Inferior parietal cortex (tissue), 1 donor: Measurements from ENCODE around the gene ZNF324.
"Not testable (repeated sequence)": the region's sequence is repeated elsewhere in the genome, so short reads cannot be mapped to it uniquely, and the experiment has no call there.

Experiments used
- DNase-seq: peaks from one replicate; pipeline ENCODE4 v3.0.0-alpha.2; 2016; ENCODE audit errors: extremely low spot score

Gene ZNF324

DNA sequence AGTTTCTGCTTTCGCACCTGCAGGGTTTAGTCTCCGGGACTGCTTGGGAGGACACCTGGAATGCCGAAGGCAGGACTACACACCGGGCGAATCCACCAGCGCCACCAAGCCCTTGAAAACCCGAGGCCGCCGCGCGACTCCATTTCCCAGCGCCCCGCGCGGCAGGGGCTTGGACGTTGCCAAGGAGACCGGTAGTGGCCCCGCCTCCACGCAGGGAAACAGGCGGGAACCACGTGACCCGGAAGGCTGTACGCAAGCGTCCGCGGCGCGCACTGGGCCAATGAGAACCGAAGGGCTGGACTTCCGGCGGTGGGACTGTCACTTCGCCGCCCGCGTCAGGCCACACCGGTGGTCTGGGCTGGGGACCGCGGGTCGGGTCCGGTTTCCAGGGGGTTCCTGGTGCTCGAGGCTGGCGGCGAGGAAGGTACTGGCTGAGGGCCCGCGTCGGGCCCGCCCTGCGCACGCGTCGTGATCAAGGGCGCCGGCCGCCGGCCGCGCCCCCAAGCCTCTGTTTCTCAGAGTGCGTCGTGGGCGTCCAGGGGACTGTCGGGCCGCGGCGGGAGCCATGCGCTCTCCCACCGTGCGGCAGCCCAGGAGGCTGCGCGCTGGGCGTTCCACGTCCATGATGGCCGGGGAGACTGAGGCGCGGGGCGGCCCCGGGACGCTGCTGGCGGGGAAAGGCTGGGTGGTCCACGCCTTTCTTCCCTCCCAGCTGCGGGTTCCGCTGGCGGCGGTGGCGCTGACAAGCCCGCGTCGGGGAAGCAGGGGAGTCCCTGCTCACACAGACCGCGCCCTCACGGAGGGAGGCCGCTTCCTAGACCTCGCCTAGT, at the start of gene ZNF324:
Gene ZNF324, plus strand, starts transcription at position 321 of the 830 bp plus-strand sequence. CDS start 2,106 bp downstream, outside the sequence.
- DNase-seq = peak; percentile 99

DNA sequence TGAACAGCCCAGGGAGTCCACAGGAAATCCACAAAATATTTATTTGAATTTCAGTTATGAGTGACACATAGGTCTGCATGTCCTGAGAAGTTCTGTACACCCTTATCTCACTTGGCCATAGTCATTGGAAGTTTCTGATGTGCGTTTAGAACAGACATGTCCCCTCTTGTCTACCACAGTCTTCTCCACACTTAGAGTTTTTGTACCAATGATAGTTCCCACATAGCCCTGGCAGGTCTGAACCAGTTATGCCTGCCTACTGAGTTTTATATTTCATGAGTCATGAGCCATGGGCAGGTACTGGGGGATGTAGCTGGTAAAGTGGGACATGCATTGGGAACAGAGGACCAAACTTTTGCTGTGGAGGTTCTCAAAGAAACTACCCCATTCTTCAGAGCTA, 38.3 kb upstream of the ZNF324 start:
- no peak for DNase-seq

DNA sequence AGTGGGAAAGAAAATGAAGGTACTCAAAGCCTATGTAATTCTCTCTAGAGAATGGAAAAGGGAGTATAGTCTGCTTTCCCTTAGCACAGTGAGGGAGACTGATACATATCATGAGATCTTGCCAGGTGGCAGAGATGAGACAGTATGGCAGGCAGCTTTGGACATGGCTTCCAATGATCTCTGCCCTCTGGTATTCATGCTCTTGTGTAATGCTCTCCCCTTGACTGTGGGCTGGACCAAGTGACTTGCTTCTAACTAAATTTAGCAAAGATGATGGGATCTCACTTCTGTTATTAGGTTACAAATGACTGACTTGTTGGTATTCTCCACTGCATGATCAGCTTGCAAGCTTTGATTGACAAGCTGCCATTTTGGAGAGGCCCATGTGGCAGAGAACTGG, 37.1 kb upstream of the ZNF324 start:
- DNase-seq = no peak

DNA sequence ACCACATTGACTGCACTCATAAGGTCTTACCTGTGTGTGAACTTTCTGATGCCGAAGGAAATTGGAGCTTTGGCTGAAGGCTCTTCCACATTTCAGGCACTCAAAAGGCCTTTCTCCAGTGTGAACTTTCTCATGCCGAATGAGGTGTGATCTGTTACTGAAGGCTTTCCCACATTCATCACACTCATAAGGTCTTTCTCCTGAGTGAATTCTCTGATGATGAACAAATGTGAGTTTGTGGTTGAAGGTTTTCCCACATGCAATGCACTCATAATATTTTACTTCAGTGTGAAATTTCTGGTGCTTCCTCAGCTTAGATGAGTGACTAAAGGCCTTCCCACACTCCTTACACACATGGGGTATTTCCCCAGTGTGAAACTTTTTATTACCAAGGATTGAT, 32.7 kb upstream of the ZNF324 start:
- DNase-seq = no peak

DNA sequence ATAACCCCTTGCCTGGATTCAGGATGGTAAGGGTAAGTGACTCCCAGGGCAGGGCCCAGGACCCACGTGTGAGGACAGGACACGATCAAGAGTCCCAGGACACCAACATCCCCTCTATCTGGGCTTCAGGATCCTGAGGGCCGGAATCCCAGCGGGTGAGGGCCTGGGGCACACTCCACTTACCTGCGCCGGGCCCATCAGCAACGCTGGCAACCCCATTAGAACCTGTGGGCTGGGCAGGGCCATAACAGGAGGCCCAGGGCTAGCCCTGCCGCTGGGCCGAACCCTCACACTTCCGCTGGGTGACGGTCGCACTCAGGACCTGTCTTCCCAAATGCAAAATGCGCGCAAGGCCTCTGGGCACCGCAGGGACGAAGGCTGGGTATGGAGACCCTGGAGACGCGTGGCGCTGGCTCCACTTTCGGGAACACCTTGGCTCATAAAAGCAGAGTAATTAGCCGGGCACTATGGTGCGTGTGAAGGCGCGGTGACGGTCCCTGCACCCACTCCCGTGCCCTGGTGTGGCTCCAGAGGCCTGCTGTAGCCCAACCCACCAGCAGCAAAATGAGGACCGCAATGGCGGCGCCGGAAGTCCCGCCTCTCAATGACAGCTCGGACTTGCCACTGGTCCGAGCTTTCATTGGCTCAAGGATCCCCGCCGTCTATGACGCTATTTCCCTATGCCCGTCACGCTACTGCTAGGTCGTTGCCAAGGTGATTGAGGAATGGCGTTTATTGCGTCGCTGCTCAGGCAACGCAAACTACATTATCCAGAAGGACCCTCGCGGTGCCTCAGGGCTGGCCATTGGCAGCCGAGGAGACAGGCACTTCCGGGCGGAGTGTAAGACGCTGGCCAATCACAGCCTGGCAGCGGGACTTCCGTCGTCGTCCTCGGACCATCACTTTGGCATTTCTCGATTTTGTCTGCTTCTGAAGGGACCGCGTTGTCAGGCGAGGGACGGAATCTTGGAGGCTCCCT, 27.0 kb upstream of the ZNF324 start, which contains the start of gene ZNF132:
Gene ZNF132, minus strand, starts transcription at position 578 of the 979 bp plus-strand sequence. Its CDS starts 332 bp downstream, at position 246.
- DNase-seq = peak; percentile 99

DNA sequence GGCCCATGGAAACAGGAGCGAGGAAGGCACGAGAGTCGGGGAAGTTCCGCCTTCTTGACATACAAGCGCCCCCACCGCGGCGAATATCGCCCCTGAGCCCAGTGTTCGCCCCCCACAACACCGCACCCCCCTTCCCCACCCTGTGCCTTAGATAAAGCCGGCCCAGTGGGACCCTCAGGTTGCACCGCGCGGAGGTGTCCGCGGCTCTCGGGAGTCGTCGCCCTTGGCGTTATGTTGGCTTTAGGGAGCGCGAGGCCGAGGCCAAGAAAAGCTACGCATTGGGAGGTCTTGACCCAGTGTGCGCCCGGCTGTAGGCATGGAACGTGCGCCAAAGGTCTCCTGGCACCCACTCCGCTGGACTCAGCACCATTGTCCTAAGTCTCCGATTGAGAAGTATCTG, 26.3 kb upstream of the ZNF324 start:
- DNase-seq = no peak

DNA sequence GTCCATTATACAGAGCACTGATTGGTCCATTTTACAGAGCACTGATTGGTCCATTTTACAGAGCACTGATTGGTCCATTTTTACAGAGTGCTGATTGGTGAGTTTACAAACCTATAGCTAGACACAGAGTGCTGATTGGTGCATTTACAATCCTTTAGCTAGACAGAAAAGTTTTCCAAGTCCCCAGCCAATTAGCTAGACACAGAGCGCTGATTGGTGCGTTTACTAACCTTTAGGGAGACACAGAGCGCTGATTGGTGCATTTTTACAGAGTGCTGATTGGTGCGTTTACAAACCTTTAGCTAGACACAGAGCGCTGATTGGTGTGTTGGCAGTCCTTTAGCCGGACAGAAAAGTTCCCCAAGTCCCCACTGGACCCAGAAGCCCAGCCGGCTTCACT, 23.9 kb upstream of the ZNF324 start:
- DNase-seq = not testable (repeated sequence)

DNA sequence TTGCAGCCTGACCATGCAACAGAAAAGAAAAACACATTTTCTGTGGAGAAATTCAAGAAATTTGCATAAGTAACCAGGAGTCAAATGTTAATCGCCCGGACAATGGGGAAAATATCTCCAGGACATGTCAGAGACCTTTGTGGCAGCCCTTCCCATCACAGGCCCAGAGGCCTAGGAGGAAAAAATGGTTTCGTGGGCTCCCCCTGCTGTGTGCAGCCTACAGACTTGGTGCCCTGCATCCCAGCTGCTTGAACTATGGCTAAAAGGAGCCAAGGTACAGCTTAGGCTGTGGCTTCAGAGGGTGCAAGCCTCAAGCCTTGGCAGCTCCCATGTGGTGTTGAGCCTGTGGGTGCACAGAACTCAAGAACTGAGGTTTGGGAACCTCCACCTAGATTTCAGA, 18.0 kb upstream of the ZNF324 start:
- DNase-seq = not testable (repeated sequence)

DNA sequence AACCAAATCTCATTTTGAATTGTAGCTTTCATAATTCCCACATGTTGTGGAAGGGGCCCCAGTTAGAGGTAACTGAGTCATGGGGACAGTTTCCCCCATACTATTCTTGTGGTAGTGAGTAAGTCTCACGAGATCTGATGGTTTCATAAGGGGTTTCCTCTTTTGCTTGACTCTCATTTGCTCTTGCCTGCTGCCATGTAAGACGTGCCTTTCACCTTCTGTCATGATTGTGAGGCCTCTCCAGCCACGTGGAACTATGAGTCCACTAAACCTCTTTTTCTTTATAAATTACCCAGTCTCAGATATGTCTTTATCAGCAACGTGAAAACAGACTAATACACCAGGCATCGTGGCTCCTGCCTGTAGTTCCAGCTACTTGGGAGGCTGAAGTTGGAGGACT, 16.9 kb upstream of the ZNF324 start:
- not testable (repeated sequence) for DNase-seq

DNA sequence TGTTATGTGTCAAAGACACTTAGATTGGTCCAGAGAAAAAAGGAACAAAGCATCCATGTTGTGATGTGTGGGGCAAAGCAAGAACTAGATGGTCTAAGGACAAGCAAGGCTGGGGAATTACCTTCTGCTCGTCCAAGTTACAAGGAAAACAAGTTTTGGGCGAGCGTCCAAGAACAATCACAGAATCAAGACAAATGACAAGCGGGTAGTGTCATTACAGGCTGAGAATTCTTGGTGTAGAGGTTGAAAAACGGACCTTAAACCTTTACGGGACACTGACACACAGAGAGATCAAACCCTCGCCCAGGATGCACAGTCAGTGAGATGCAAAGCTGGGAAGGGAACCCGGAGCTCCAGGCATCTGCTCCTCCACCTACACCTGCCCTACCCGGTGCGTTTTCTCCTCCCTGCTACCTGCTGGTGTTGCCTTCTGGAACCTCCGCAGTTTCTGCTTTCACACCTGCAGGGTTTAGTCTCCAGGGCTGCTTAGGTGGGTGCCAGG, 16.0 kb upstream of the ZNF324 start:
- peak; percentile 20 for DNase-seq

DNA sequence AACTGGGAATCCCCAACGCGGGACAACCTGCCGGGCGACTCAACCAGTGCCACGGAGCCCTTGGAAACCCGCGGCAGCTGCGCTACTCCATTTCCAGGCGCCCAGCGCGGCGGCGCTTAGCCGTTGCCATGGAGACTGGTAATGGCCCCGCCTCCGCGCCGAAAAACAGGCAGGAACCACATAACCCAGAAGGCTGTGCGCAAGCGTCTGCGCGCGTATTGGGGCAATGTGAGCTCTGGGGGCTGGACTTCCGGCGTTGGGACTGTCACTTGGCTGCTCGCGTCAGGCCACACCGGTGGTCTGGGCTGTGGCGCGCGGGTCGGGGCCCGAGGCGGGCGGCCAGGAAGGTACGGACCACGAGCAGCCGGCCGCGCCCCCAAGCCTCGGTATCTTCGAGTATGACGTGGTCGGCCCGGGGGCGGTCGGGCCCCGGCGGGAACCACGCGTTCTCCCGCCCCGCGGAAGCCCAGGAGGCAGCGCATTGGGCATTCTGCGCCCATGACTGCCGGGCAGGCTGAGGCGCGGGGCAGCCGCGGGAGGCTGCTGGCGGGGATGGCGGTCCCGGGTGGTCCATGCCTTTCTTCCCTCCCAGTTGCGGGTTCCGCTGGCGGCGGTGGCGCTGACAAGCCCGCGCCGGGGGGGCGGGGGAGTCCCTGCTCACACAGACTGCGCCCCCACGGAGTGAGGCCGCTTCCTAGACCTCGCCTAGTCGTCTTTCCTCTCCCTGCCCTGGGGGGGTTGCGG, 15.3 kb upstream of the ZNF324 start, which contains the start of gene ZNF324B:
Gene ZNF324B, plus strand, starts transcription at position 265 of the 744 bp plus-strand sequence. CDS start 2,080 bp downstream, outside the sequence.
- DNase-seq = peak; percentile 98

DNA sequence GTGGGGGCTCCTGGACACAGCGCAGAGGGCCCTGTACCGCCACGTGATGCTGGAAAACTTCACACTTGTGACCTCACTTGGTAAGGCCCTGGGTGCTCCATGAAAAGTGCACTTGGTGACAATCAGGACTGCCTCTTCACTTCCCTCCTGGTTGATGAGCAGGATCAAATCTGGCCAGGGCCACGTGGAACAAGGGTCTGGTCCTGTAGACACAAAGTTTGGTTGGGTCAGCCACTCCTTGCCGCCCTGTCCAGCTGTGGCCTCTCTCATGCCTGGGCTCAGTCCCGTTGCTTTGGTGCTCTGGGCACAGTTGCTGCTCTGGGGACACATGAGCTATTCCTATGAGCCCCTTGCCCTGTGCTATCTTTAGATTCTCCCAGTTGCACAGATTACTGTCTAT, 13.1 kb upstream of the ZNF324 start:
- DNase-seq = no peak

DNA sequence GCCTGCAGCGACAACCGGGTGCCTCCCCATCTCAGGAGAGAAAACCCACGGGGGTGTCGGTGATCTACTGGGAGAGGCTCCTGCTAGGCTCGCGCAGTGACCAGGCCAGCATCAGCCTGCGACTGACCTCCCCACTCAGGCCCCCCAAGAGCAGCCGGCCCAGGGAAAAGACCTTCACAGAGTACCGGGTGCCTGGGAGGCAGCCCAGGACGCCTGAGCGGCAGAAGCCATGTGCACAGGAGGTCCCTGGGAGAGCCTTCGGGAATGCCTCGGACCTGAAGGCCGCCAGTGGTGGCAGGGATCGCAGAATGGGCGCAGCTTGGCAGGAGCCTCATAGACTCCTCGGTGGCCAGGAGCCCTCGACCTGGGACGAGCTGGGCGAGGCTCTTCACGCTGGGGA, 11.6 kb upstream of the ZNF324 start:
- no peak for DNase-seq

DNA sequence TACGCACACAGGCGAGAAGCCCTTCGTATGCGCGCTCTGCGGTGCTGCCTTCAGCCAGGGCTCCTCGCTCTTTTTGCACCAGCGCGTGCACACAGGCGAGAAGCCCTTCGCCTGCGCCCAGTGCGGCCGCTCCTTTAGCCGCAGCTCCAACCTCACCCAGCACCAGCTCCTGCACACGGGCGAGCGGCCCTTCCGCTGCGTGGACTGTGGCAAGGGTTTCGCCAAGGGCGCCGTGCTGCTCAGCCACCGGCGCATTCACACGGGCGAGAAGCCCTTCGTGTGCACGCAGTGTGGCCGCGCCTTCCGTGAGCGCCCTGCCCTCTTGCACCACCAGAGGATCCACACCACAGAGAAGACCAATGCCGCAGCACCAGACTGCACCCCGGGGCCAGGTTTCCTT, 10.8 kb upstream of the ZNF324 start:
- DNase-seq = no peak

DNA sequence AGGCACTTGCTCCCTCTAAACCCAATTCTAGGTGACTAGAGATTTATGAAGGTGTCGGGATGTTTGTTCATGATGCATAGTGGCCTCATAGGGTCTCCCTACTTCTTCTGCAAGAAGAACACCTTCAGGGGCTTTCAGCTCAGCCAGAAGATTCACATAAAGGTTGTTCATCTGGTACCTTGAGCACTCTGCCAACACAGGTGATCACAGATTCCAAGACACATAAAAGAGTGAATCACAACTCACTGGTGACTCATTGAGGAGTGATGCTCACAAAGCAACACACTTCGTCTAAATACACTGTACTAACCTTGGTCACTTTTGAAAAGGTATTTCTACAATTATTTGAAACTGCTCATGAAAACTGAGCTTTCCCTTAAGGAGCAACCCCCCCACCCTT, 6.8 kb upstream of the ZNF324 start:
- no peak for DNase-seq

DNA sequence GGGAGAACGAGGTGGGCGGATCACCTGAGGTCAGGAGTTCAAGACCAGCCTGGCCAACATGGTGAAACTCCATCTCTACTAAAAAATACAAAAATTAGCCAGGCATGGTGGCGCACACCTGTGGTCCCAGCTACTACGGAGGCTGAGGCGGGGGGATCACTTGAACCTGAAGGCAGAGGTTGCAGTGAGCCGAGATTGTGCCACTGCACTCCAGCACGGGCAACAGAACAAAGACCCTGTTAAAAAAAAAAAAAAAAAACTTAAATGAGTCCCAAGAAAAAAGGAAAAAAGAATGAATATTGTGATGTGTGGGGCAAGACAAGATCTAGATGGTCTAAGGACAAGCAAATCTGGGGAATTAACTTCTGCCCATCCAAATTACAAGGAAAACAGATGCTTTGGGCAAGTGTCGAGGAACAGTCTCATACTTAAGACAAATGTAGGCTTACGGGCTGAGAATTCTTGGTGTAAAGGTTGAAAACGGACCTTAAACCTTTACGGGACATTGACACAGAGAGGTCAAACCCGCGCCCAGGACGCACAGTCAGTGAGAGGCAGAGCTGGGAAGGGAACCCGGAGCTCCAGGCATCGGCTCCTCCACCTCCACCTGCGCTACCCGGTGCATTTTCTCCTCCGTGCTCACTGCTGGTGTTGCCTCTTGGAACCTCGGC, 656 bp upstream of the ZNF324 start:
- DNase-seq = no peak

DNA sequence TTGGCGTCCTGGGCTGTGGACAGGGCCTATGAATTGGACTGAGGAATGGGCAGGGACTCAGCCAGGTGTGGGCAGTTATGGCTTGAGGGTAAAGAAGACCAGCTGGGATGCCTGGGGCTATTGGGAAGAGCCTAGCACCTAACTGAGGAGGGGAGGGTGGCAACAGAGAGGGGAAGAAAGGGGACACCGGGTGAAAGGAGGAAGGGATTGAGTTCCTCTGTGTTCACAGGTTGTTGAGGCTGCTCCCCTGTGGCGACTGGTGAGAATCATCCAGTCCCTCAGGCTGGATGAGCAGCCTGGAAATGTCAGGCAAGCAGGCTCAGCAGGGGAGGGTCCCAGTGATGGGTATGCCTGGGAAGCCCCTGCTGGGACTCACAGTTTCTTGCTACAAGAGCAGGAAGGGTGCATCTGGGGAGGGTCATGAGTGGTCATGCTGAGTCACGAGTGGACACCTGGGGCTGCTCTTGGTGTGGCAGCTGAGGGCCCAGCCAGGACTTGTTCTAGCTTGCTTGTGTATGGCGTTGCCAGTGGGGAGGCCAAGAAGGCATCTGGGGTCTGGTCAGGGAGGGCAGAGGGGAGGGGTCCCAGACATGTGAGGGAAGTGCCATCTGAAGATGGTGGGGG, 1.4 kb downstream of the ZNF324 start:
- no peak for DNase-seq

DNA sequence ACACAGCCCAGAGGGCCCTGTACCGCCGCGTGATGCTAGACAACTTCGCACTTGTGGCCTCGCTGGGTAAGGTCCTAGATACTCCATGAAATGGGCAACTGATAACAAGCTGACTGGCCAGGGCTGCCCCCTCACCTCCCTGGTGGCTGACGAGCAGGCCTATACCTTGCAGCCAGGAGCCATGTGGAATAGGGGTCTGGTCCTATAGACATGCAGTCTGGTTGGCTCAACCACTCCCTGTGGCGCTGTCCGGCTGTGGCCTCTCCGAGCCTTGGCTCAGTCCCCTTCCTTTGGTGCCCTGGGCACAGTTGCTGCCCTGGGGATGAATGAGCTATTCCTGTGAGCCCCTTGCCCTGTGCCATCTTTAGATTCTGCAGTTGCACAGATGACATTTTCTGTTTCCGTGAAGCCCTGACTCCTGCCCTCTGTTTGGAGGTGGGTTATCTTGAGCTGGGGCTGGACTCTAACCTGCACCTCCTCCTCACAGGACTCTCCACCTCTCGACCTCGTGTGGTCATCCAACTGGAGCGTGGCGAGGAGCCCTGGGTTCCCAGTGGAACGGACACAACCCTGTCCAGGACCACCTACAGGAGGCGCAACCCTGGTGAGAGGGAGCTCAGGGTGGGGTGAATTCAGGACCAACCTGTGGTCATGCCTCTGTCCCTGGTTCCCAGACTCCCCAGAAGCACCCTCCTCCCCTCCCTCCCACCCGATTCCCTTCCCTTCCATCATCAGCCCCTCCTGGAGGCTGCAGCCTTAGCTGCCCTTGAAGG, 2.5 kb downstream of the ZNF324 start:
- DNase-seq = no peak

DNA sequence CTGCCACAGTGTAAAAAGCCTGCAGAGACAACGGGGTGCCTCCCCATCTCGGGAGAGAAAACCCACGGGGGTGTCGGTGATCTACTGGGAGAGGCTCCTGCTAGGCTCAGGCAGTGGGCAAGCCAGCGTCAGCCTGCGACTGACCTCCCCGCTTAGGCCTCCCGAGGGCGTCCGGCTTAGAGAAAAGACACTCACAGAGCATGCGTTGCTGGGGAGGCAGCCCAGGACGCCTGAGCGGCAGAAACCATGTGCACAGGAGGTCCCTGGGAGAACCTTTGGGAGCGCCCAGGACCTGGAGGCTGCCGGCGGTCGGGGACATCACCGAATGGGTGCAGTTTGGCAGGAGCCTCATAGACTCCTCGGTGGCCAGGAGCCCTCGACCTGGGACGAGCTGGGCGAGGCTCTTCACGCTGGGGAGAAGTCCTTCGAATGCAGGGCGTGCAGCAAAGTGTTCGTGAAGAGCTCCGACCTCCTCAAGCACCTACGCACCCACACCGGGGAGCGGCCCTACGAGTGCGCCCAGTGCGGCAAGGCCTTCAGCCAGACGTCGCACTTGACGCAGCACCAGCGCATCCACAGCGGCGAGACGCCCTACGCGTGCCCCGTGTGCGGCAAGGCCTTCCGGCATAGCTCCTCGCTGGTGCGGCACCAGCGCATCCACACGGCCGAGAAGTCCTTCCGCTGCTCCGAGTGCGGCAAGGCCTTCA, 4.1 kb downstream of the ZNF324 start:
- DNase-seq = not testable (repeated sequence)
